NK-92 (cell line): ENCODE results near the gene COL12A1.

ENCODE experiments used
- DNase-seq: peaks from one replicate; lab custom pipeline; 2025; ENCODE audit not compliant: unreplicated experiment; lab: John Stamatoyannopoulos, UW

Gene COL12A1

DNA sequence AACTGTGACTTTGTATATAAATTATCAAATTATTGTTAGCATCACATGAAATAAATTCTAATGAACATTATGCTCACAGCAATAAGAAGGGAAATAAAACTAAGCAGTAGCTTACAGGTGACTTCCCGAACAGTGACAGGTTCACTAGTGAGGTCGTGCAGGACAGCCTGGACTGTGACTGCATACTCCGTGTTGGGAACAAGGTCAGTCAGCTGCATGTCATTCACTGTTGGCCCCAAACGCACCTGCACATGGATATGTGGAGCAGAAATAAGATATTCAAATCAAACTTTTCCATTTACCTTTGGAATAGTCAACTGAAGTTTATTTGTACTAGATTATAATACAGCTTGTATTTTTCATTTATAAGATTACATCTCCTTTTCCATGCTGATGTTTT, 60.6 kb downstream of the COL12A1 start:
- DNase-seq = no peak

GRCh38 chr6:75144386-75144785, 61.5 kb downstream of the COL12A1 start:
- no peak for DNase-seq

DNA sequence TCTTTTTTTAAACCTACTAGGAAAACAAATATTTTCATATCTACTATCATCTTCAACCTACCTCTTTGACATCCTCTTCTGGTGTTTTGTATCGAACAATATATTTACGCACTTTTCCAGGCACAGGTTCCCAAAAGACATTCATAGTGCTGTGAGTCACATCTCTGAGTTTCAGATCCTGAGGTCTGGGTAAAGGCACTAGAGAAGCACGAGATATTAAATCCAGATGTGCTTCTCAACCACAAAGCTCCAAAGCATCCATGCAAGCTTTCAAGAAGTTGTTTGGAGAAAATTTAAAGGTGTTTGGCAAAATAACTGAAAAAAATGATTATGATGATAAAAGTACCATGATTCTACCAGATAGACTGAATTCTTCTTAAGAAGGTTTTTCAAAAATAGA, 62.7 kb downstream of the COL12A1 start:
- DNase-seq = no peak

DNA sequence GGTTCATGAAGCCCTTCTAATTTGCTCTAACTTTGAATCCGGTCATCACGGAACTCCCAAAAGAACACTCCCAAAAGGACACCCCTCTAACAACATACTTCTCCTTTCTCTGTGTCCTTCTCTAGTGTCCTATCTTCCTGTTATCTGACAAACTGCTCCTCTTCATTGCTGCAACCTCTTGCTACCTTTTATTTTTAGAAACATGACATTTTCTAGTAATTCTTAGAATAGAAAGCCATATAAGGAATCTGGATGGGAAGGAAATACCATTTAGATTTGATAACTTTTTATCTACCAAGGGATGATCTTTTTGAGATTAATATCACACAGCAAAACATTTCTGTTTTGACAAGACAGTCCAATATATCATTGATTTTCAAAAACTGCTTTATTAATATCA, 63.1 kb downstream of the COL12A1 start:
- DNase-seq = no peak

- DNase-seq = no peak
Measured at GRCh38 chr6:75135876-75136275, 70.0 kb downstream of the COL12A1 start.

GRCh38 chr6:75135450-75135849, 70.4 kb downstream of the COL12A1 start:
- DNase-seq = no peak

- DNase-seq = no peak
Measured at GRCh38 chr6:75130784-75131183, 75.1 kb downstream of the COL12A1 start.

DNA sequence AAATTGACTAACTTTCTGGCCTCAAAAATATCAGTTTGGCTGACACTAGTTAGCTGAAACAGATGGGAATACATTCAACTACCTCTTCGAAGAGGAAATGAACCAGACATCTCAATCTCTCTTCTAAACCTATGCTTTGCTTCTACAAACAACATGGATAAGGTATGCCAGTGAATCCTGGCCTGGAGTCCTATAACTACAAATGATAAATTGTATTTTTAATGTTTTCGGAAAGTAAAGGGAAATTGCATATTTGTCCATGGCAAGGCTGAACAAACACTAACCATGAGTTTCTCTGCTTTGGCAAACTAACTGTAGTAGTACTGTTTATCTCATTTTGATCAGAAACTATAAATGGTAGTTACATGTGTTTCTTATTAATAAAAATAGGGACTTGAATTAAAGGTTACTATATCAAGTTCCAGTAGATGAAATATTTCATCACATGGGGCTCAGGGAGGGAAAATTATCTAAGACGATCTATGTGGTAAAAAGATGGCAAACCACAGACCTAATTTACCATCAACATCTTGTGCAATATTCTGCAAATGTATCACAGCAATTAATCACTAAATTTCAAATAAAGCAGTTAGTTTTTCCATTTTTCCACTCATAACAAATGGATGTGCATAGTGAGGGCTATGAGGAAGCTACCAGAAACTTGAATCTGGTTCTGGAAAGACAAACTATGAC, 76.8 kb downstream of the COL12A1 start:
- DNase-seq = no peak

- DNase-seq = no peak
Measured at GRCh38 chr6:75126518-75126917, 79.3 kb downstream of the COL12A1 start.

DNA sequence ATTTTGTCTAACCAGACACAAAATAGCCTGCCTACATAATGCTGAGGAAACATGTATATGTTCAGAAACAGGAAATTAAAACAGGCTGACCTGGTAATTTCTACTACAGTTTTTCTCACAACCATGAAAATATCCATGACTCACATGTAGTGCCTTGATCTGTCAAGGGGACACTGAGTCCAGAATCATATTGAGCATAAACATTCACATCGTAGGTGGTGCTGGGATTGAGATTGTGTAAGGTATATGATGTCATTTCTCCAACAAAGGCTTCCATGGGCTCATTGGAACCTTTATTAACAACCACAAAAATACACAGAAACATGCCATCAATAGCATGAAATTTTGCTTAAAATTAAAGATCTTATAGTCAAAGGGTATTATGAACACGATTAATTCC, 80.9 kb downstream of the COL12A1 start:
- DNase-seq = no peak

- DNase-seq = no peak
Measured at GRCh38 chr6:75124085-75124484, 81.8 kb downstream of the COL12A1 start.

DNA sequence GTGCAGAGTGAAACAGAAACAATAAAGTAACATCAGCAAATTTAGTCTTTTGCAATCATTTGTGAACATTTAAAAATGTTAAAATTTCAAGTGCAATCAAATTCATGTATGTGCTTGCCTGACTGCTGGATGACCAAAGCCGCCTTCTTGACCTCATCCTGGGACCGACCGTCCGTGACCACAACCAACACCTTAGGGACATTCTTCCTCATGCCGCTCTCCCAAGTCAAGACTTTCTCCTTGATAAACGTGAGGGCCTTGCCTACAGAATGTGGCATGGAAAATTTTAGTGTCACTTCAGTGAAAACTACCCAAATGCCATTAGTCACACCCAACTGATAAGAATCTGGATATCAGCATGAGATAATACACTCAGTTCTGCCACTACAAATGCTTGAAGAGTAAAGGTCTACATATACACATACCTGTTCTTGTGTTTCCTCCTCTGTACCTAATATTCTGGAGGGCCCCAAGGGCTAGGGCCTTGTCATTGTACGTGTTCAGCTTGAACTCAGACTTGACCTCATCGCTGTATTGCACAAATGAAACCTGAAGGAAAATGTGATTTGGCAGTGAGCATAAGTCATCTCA, 86.8 kb downstream of the COL12A1 start:
- DNase-seq = no peak

GRCh38 chr6:75117701-75118100, 88.2 kb downstream of the COL12A1 start:
- no peak for DNase-seq

DNA sequence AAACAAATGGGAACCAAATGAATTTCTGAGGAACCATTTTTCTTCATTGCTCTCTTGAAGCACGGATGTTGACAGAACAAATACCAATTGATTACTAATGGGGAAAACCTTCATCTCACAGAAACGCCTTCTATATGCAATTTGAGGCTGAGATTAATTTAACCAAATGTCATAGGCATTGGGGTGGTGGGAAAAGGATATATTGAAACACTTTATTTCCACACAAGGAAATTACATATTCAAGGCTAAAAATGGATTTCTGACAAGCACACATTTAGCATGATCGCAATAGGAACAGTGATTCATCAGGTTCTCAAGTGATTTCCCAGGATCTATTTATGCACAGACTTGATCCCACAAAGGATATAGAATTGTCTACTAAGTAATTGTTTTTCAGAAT, 88.9 kb downstream of the COL12A1 start:
- no peak for DNase-seq

DNA sequence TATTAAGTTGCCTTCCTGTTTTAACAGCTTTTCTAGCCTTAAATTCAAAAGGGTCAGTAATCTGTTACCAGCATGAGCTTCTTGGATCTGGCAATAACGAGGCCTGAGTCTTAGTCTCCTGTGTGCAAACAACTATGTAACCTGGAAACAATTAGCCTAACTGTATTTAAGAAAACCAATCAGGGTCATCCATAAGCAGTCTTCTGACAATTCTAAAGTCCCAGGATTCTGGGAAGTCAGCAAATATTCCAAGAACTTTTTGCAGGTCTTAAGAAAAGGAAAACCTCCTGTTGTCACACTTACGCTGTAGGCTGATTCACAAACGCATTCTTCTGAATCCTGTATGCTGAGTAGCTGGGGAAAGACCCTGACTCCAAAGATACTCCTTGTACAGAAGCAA, 90.4 kb downstream of the COL12A1 start:
- DNase-seq = no peak

- no peak for DNase-seq
Measured at GRCh38 chr6:75114806-75115205, 91.0 kb downstream of the COL12A1 start.

- no peak for DNase-seq
Measured at GRCh38 chr6:75114195-75114594, 91.7 kb downstream of the COL12A1 start.

DNA sequence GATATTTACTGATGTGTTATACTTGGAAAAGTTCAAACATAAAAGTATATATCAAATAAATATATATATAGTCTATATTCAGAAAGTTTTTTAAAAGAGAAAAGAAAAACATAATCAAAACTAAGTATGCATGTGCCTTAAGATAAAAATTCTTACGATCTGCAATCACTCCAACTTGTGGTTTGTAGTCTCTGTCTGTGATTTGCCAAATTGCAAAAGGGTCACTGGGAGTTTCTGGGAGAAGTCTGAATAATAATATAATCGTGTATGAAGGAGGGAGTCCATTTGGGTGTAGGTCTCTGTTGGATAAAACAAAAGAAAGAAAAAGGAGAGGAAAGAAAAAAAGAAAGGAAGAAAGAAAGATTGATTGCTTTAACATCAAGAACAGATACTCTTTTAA, 92.4 kb downstream of the COL12A1 start:
- no peak for DNase-seq

- DNase-seq = no peak
Measured at GRCh38 chr6:75109765-75110164, 96.1 kb downstream of the COL12A1 start.

DNA sequence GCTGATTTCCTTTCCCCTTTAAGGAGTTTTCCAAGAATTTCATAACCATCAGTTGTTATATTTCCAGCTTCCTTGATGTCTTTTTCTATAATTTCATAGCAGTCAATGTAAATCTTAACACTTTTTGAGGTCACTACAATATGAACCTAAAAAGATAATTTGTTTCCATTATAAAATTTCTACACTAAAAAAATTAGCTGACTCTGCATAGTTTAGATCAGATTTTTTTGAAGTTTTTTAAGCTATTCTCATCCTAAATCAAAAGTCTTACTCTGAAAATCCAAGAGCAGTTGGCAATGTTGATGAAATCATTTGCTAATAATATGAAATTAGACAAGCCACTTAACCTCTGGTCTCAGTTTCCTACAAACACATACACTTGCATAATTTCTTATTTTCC, 96.8 kb downstream of the COL12A1 start:
- no peak for DNase-seq

DNA sequence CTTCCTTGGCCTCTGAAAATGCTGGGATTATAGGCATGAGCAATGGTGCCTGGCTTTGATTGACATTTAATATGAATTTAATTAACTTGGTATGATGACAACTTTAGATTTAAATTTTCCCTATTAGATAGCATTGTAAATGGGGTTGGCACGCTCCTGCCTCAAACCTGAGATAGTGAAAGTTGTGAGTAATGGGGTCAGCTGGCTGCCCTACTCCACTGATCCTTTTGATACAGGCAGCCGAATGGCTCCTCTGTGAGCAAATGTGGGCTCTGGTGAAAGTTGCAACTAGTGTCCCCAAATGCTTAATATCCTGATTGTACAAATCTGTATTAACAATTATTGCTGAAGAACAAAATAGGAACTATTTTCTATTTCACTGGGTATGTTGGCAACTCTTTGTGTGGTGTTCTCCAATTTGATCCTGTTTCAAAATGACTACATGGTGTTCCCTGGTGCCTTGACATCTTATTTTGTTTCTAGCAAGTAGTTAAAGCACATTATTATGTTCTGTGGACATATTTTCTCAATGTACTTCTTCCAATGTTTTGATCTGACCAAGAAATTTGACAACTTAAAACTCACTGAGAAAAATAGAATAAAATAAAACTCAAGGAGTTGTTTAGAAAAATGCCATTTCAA, 97.4 kb downstream of the COL12A1 start:
- DNase-seq = no peak

DNA sequence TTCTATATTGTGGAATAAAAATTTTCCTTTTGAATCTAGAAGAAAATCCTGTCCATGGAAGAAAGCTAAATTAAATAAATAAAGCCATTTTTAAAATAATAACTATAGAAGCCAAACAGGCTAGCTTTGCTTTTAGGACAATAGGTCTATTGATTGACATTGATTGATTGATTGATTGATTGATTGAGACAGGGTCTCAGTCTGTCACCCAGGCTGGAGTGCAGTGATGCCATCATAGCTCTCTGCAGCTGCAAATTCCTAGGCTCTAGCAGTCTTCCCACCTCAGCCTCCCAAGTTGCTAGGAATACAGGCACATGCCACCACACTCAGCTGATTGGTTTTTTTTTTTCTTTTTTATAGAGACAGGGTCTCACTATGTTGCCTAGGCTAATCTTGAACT, 97.9 kb downstream of the COL12A1 start:
- DNase-seq = no peak

DNA sequence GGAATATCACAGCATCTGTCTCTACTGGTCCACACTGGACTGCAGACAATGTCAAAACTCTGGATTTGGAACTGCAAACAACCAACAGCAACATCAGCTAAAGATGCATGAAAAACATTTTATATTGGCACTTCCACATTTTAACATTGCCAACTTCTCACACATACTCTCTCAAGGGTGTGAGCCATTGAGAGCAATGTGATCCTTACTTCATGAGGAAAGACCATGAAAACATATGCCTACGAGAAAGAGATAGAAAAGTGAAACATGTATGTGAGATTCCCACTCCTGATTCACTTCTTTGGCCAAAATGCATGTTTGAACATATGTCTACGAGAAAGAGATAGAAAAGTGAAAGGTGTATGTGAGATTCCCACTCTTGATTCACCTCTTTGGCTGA, 99.4 kb downstream of the COL12A1 start:
- no peak for DNase-seq
